Measurements from ENCODE around the gene NT5DC1.

Gene NT5DC1

DNA sequence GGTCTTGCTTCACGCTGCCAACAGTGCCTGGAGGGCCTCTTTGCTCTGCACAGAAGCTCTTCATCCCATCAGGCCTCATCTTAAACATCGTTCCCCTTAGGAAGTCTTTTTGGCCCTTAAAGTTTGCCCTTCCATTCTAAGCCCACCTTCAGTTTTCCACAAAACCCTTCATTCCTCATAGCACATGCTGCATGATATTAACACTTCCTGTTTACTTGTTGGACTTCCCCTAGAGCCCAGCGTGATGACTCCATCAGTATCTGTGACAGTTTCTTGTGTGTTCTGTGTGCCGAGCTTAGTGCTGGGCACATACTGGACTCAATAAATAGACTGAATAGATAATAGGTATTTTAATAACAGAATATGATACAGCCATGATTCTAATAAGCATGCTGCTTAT lies 2.2 kb downstream of the NT5DC1 start:
- H3K36me3 ChIP-seq, result peaks cover 6% of the 10 kb centered on the region
- TF ChIP-seq, protein P1, sequence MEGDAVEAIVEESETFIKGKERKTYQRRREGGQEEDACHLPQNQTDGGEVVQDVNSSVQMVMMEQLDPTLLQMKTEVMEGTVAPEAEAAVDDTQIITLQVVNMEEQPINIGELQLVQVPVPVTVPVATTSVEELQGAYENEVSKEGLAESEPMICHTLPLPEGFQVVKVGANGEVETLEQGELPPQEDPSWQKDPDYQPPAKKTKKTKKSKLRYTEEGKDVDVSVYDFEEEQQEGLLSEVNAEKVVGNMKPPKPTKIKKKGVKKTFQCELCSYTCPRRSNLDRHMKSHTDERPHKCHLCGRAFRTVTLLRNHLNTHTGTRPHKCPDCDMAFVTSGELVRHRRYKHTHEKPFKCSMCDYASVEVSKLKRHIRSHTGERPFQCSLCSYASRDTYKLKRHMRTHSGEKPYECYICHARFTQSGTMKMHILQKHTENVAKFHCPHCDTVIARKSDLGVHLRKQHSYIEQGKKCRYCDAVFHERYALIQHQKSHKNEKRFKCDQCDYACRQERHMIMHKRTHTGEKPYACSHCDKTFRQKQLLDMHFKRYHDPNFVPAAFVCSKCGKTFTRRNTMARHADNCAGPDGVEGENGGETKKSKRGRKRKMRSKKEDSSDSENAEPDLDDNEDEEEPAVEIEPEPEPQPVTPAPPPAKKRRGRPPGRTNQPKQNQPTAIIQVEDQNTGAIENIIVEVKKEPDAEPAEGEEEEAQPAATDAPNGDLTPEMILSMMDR (IDR thresholded peaks at IDR 0.05), result no peak
- peaks cover 32% of the 10 kb centered on the region in 2 experiments for H3K4me1 ChIP-seq (ENCODE audit: control insufficient read depth in 1 of 2, insufficient read depth in 1 of 2, low read depth in 1 of 2, low read length in 1 of 2)
- no peaks in the 10 kb centered on the region for H3K9me3 ChIP-seq
- H3K27ac ChIP-seq, result peak overlapping the region; percentile 91
- no peak overlapping the region for H3K4me3 ChIP-seq (ENCODE audit: low read depth in 1 of 2, low read length in 1 of 2)
- H3K27me3 ChIP-seq, result no peaks in the 10 kb centered on the region

DNA sequence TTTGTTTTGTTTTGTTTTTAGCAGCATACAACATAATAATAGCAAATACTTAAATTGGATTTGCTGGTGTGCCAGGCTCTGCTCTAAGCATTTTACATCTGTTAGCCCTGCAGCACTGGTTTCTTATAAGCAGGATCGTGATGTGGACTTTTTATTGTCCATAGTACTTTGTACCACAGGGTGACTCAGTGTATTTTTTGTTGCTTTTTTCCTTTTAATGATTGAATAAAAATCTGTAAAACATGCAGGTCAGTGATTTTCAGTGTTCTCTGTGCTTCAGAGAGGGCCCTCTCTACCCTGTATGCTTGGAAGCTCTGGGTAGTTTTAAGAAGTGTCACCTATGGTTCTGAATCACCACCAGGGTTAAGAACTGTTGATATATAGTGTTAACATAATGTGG lies 4.0 kb downstream of the NT5DC1 start:
- TF ChIP-seq, protein P1 (IDR thresholded peaks at IDR 0.05), result no peak
- Histone ChIP-seq H3K27me3 (no peaks in the 10 kb centered on the region), H3K36me3 (peaks cover 23% of the 10 kb centered on the region), H3K9me3 (no peaks in the 10 kb centered on the region), H3K27ac (no peak overlapping the region), H3K4me1 (ENCODE audit: control insufficient read depth in 1 of 2, insufficient read depth in 1 of 2, low read depth in 1 of 2, low read length in 1 of 2) (peaks cover 32% of the 10 kb centered on the region in 2 experiments), H3K4me3 (ENCODE audit: low read depth in 1 of 2, low read length in 1 of 2) (no peak overlapping the region)

DNA sequence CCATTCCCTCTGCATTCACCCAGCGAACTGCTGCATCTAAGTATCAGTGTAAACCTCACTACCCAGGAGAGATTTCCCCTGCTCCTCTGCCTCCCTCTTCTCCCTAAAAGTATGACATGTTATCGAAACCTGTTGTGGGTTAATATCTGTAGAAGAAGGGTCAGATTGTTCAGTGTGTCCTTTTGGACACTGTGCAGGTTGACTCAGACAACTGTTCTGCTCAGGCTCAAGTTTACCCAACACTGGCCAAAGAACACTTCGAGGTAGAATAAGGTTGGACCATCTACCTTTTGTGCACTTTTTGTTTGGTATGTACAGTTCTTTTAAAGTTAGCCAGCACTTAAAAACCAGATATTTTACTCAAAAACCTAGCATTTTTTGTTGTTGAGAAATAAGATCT lies 4.6 kb downstream of the NT5DC1 start:
- peaks cover 28 to 30% of the 10 kb centered on the region in 2 experiments for H3K4me1 ChIP-seq (ENCODE audit: control insufficient read depth in 1 of 2, insufficient read depth in 1 of 2, low read depth in 1 of 2, low read length in 1 of 2)
- peaks cover 29% of the 10 kb centered on the region for H3K36me3 ChIP-seq
- H3K4me3 ChIP-seq (ENCODE audit: low read depth in 1 of 2, low read length in 1 of 2), result no peak overlapping the region
- no peaks in the 10 kb centered on the region for H3K27me3 ChIP-seq
- TF ChIP-seq, protein P1 (IDR thresholded peaks at IDR 0.05), result no peak
- H3K9me3 ChIP-seq, result no peaks in the 10 kb centered on the region
- H3K27ac ChIP-seq, result no peak overlapping the region

DNA sequence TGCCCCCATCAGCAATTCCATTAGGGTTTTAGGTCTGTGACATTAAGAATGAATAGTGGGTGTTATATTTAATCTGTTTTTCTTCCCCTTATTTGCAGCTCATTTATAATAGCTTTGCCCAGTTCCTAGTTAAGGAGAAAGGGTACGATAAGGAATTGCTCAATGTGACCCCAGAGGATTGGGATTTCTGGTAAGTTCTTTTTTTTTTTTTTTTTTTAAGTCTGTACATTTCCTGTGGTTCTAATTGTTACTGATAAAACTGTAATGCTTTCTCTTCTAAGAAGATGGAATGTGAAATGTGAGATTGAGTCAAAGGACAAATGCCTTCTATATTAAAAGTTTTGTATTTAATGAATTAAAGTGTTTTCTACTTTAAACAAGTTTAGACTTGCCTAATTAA lies 5.5 kb downstream of the NT5DC1 start:
- Histone ChIP-seq H3K36me3 (peaks cover 38% of the 10 kb centered on the region), H3K4me1 (ENCODE audit: control insufficient read depth in 1 of 2, insufficient read depth in 1 of 2, low read depth in 1 of 2, low read length in 1 of 2) (peaks cover 24 to 27% of the 10 kb centered on the region in 2 experiments), H3K4me3 (ENCODE audit: low read depth in 1 of 2, low read length in 1 of 2) (no peak overlapping the region), H3K27me3 (no peaks in the 10 kb centered on the region), H3K27ac (no peak overlapping the region), H3K9me3 (no peaks in the 10 kb centered on the region)
- TF ChIP-seq, protein P1 (IDR thresholded peaks at IDR 0.05), result no peak

DNA sequence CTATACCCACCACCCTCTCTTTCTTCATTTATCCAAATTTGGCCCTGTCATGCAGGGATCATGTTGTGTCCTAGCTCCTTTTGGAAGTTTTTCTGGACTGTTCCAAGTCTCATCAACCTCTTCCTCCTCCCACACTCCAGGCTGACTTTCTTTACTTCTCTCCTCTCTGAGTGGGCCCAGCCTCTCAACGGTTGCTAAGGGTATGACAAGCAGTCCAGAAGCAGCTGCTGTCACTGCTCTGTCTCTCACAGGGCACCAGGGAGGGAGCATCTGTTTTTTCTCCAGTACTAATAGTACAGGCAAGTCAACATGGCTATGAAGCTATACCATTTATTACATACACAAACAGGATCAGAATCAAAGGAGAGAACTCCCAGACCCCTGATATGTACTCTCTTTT lies 8.2 kb downstream of the NT5DC1 start:
- H3K4me3 ChIP-seq (ENCODE audit: low read depth in 1 of 2, low read length in 1 of 2), result no peak overlapping the region
- no peak overlapping the region for H3K27ac ChIP-seq
- H3K9me3 ChIP-seq, result no peaks in the 10 kb centered on the region
- peaks cover 0 to under 1% of the 10 kb centered on the region in 2 experiments for H3K4me1 ChIP-seq (ENCODE audit: control insufficient read depth in 1 of 2, insufficient read depth in 1 of 2, low read depth in 1 of 2, low read length in 1 of 2)
- no peaks in the 10 kb centered on the region for H3K27me3 ChIP-seq
- H3K36me3 ChIP-seq, result peaks cover 61% of the 10 kb centered on the region
- TF ChIP-seq, protein P1 (IDR thresholded peaks at IDR 0.05), result no peak

All from neutrophil (primary cell).